Neural crest cell (in vitro differentiated cells): ENCODE results near the gene CDK11A. TPM values are rescaled to one million over a fixed set of nuclear protein-coding genes. Genes with fewer than 3 reads are reported as not detected.

ENCODE experiments used
- DNase-seq: peaks from one replicate; pipeline ENCODE4 v3.0.0; 2021; ENCODE audit warnings: low read depth, mixed read lengths, low spot score
- H3K27ac Mint-ChIP-seq: one replicate; pipeline ENCODE4 v1.8.0; 2021; ENCODE audit warnings: mild to moderate bottlenecking, mixed read lengths; ENCODE audit not compliant: unreplicated experiment
- H3K27me3 Mint-ChIP-seq: 2 replicates; pipeline ENCODE4 v1.8.0; 2021; ENCODE audit warnings: low read depth, mild to moderate bottlenecking, mixed read lengths
- H3K36me3 Mint-ChIP-seq: 2 replicates; pipeline ENCODE4 v1.8.0; 2021; ENCODE audit warnings: low read depth, mild to moderate bottlenecking, mixed read lengths
- H3K4me1 Mint-ChIP-seq: 2 replicates; pipeline ENCODE4 v1.8.0; 2021; ENCODE audit warnings: mixed read lengths
- H3K4me3 Mint-ChIP-seq: one replicate; pipeline ENCODE4 v1.8.0; 2021; ENCODE audit warnings: mild to moderate bottlenecking, mixed read lengths
- H3K9me3 Mint-ChIP-seq: 2 replicates; pipeline ENCODE4 v1.8.0; 2021; ENCODE audit warnings: mixed read lengths
- CTCF ChIP-seq: fragments of 200-600 bp; sonication (generic); conservative IDR thresholded peaks from 2 replicates; pipeline ENCODE4 v1.5.0; 2021; ENCODE audit warnings: antibody characterized with exemption, mild to moderate bottlenecking
- total RNA-seq: library from RNA; stranded (reverse); gene quantifications from 2 replicates; pipeline ENCODE4 v1.2.1, GENCODE V29; 2021

CDK11A gene
- total RNA-seq, 1 donor from 2014 or later: 48.9 TPM

DNA sequence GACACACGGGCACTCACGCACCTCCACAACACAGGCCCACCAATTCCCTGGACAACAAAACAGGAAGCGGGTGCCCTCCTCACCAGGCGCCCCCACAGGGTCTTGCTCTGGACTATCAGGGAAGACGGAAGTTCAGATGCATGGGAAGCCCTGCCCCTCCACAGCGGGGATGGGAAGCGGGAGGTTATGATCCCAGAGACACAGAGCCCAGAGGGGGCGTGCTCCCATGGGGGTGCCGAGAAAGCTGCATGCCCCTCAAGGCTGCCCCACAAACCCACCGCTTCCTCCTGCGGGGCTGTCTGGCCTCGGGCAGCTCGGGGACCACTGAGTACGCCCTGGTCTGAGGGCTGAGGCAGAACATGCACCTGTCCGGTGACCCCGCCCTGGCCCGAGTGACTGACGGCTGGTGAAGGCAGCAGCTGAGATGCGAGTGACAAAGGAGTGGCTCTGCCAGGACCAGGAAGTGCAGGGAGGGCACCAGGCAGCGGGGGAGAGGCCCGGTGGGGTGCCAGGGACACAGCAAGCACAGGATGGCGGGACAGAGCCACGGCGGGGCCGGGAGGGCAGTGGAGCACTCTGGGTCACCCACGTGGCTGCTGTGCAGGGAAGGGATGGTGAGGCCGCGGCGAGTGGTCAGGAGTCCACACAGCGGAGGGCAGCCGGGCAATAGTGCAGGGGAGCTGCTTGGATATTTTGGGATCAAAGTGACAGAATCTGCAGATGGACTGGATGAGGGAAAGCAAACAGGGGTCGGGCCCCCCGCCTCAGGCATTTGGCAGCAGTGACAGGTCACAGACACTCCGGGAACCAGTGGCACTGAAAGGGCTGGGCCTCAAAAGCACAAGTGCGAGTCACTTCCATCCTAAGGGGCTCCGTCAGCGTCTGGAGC lies 35.5 kb upstream of the CDK11A start:
- Mint-ChIP-seq H3K36me3 (peaks cover 3% of the 10 kb centered on the region), H3K27me3 (no peaks in the 10 kb centered on the region), H3K4me3 (no peak overlapping the region), H3K9me3 (no peaks in the 10 kb centered on the region), H3K27ac (no peak overlapping the region), H3K4me1 (peaks cover 7% of the 10 kb centered on the region)
- TF ChIP-seq CTCF: no peak
- DNase-seq: no peak

GRCh38 chr1:1758692-1759455 lies 34.7 kb upstream of the CDK11A start:
- Mint-ChIP-seq H3K4me1 (peaks cover 3% of the 10 kb centered on the region), H3K4me3 (no peak overlapping the region), H3K9me3 (no peaks in the 10 kb centered on the region), H3K27ac (no peak overlapping the region), H3K36me3 (peaks cover 3% of the 10 kb centered on the region), H3K27me3 (no peaks in the 10 kb centered on the region)
- no peak for DNase-seq
- TF ChIP-seq CTCF: no peak

DNA sequence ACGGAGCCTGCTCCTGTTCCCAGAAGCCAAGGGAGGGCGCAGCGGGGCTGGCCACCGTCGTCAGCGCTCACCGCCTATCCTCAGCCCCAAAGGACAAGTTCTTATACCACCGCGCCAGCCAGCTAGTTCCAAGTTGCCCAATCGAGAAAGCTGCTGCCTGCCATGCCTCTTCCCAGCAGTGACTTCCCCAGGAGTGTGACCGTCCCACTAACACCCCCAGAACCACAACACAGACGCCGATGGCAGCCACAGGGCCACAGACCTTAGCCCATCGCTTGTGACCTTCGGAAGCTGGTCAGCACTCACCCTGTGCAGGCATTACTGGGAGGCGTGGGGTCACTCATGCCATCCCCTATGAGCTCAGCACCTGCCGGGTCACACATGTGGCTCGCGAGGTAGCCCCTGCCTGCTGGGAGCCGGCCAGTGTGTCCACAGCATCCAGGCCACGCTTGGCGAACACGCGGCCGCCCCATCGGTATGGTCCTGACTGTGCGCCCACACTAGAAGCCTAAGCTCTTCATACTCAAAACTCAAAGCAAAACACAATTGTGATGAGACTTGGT lies 34.0 kb upstream of the CDK11A start:
- Mint-ChIP-seq H3K27me3 (no peaks in the 10 kb centered on the region), H3K36me3 (peaks cover 3% of the 10 kb centered on the region), H3K27ac (no peak overlapping the region), H3K9me3 (no peaks in the 10 kb centered on the region), H3K4me3 (no peak overlapping the region), H3K4me1 (peaks cover 5% of the 10 kb centered on the region)
- no peak for TF ChIP-seq CTCF
- no peak for DNase-seq

DNA sequence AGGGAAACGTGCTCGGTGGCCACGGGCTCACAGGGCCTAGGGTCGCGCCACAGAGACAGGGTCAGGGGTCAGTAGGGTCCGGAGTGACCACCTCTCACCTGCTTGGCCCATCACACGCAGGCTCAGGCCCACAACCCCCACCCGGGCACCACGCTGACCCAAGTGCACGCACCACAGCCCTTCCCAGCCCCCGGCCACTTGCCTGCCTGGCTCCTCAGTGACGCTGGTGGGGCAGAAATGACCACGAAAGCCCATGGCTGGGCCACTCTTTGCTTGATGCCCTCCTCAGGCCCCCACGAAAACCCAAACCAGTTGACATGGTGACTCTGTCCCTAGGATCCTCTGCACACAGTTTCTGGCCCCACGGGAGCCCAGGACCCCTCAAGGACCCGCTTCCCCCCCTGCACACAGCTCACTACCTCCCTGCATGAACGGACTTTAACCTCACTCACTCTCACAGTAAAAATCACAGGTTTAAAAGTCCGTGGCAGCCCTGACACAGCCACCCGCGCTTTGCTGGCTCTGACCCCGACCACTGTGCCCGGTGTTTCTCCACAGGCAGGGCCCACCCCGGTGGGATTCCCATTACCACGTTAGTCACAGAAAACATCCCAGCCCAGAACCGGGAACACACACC lies 33.4 kb upstream of the CDK11A start:
- Mint-ChIP-seq H3K4me1 (peaks cover 5% of the 10 kb centered on the region), H3K27ac (no peak overlapping the region), H3K27me3 (no peaks in the 10 kb centered on the region), H3K9me3 (no peaks in the 10 kb centered on the region), H3K36me3 (peaks cover 3% of the 10 kb centered on the region), H3K4me3 (no peak overlapping the region)
- DNase-seq: no peak
- TF ChIP-seq CTCF: no peak

GRCh38 chr1:1756661-1757421 lies 32.7 kb upstream of the CDK11A start:
- Mint-ChIP-seq H3K27ac (no peak overlapping the region), H3K4me1 (peaks cover 5% of the 10 kb centered on the region), H3K27me3 (no peaks in the 10 kb centered on the region), H3K36me3 (peaks cover 3% of the 10 kb centered on the region), H3K4me3 (no peak overlapping the region), H3K9me3 (no peaks in the 10 kb centered on the region)
- no peak for TF ChIP-seq CTCF
- DNase-seq: no peak
